ENCODE data around the gene TTC9C.

GRCh38 chr11:62726915-62727164, 1.4 kb upstream of the TTC9C start:
- TF ChIP-seq, protein P1, sequence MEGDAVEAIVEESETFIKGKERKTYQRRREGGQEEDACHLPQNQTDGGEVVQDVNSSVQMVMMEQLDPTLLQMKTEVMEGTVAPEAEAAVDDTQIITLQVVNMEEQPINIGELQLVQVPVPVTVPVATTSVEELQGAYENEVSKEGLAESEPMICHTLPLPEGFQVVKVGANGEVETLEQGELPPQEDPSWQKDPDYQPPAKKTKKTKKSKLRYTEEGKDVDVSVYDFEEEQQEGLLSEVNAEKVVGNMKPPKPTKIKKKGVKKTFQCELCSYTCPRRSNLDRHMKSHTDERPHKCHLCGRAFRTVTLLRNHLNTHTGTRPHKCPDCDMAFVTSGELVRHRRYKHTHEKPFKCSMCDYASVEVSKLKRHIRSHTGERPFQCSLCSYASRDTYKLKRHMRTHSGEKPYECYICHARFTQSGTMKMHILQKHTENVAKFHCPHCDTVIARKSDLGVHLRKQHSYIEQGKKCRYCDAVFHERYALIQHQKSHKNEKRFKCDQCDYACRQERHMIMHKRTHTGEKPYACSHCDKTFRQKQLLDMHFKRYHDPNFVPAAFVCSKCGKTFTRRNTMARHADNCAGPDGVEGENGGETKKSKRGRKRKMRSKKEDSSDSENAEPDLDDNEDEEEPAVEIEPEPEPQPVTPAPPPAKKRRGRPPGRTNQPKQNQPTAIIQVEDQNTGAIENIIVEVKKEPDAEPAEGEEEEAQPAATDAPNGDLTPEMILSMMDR (conservative IDR thresholded peaks at IDR 0.05; ENCODE audit: low read depth, low read length) = no peak
- no peak for TF ChIP-seq EZH2 (IDR thresholded peaks at IDR 0.05; ENCODE audit: borderline replicate concordance, low read depth, low read length, poor library complexity, severe bottlenecking)

All from A673 (cell line).